ENCODE measurements around the gene FGR.

DNA sequence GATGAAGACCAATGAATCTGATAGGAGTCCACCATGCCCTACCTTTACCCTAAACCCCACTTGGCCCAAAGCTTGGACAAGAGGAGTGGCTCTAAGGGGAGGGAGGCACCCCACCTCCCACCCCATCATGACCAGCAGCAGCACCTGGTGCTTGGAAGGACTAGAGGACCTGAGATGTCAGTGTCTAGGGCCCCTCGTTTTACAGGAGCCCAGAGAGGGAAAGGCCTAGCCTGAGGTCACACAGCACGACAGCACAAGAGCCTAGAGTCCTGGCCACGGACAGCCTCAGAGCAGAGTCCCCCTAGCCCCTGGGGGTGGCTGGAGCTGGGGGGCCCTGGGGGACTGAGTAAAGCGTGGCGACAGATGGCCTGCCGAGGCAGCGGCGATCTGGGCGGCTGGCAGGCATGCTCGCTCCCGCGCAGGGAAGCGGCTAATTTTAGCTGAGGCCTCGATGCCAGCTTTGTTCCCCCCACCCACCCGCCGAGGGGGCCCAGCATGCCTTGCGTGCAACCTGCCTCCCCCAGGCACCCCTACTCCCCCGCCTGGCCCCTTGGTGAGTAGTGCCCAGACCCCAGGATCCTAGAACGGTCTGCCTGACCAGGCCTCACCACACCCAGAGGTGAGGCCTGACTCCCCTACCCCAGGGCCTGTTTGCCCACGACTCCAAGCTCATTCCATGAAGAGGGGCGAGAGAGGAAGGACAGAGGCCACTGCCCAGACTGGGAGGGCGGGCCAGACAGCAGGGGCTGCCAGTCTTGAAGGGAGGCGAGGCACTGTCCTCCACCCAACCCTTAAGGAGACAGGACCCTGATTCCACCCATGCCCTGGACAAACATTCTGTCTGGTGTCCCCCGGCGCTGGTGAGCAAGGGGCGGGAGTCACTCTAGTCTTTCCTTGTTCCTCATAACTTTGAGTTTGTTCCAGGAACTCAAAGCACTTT, 70.0 kb downstream of the FGR start:
- TF ChIP-seq, protein P1, sequence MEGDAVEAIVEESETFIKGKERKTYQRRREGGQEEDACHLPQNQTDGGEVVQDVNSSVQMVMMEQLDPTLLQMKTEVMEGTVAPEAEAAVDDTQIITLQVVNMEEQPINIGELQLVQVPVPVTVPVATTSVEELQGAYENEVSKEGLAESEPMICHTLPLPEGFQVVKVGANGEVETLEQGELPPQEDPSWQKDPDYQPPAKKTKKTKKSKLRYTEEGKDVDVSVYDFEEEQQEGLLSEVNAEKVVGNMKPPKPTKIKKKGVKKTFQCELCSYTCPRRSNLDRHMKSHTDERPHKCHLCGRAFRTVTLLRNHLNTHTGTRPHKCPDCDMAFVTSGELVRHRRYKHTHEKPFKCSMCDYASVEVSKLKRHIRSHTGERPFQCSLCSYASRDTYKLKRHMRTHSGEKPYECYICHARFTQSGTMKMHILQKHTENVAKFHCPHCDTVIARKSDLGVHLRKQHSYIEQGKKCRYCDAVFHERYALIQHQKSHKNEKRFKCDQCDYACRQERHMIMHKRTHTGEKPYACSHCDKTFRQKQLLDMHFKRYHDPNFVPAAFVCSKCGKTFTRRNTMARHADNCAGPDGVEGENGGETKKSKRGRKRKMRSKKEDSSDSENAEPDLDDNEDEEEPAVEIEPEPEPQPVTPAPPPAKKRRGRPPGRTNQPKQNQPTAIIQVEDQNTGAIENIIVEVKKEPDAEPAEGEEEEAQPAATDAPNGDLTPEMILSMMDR (IDR thresholded peaks at IDR 0.05; ENCODE audit: insufficient read depth, low read depth, low read length) = no peak
- TF ChIP-seq EZH2 (IDR thresholded peaks at IDR 0.05; ENCODE audit: insufficient read depth, low read length) = no peak

Measured in astrocyte (in vitro differentiated cells and primary cell).